Calu3 (cell line): ENCODE data around the gene BCKDHA. TPM values are rescaled to one million over a fixed set of nuclear protein-coding genes. Genes with fewer than 3 reads are reported as not detected.

Source experiments
- BruUV-seq: library from RNA; stranded (reverse); fragments of 400-500 nt; replicated peaks from 2 replicates; lab custom pipeline; 2021; lab: Mats Ljungman, UMichigan
- CTCF ChIA-PET: fragments of 300-600 bp; sonication (Branson Sonifier 250); formaldehyde crosslinking; loops from one replicate; lab custom pipeline; 2022; ENCODE audit warnings: antibody characterized with exemption; lab: Charles Lee
- DNase-seq: peaks from one replicate; pipeline ENCODE4 v3.0.0; 2022
- H3K27ac Mint-ChIP-seq: one replicate; pipeline ENCODE4 v1.8.0; 2022; ENCODE audit warnings: mixed read lengths; ENCODE audit not compliant: unreplicated experiment
- H3K27me3 Mint-ChIP-seq: one replicate; pipeline ENCODE4 v1.8.0; 2022; ENCODE audit warnings: mixed read lengths; ENCODE audit not compliant: unreplicated experiment
- H3K36me3 Mint-ChIP-seq: one replicate; pipeline ENCODE4 v1.8.0; 2022; ENCODE audit warnings: mild to moderate bottlenecking, moderate library complexity, mixed read lengths; ENCODE audit not compliant: insufficient read depth, unreplicated experiment
- H3K4me1 Mint-ChIP-seq: one replicate; pipeline ENCODE4 v1.8.0; 2022; ENCODE audit warnings: mild to moderate bottlenecking, low read depth, mixed read lengths; ENCODE audit not compliant: unreplicated experiment
- H3K4me3 Mint-ChIP-seq: one replicate; pipeline ENCODE4 v1.8.0; 2022; ENCODE audit warnings: mild to moderate bottlenecking, low read depth, moderate library complexity, mixed read lengths; ENCODE audit not compliant: unreplicated experiment
- H3K9me3 Mint-ChIP-seq: one replicate; pipeline ENCODE4 v1.8.0; 2022; ENCODE audit warnings: low read depth, mixed read lengths; ENCODE audit not compliant: unreplicated experiment
- intact Hi-C: fragments of 100-400 bp; cut with micrococcal nuclease; formaldehyde crosslinking; loops from one replicate; pipeline ENCODE4 v1.10.0; 2022; ENCODE audit not compliant: unreplicated experiment
- total RNA-seq: library from RNA; stranded (reverse); gene quantifications from 2 replicates; pipeline ENCODE4 v1.2.3, GENCODE V29; 2022
- TF ChIP-seq, protein P1 (sequence below): fragments of 200-600 bp; IDR thresholded peaks from one replicate; pipeline ENCODE4 v1.8.0; 2022; ENCODE audit warnings: antibody characterized with exemption; ENCODE audit not compliant: unreplicated experiment

The BCKDHA gene
- total RNA-seq, 1 experiment from 2014 or later = 19.8 TPM

DNA sequence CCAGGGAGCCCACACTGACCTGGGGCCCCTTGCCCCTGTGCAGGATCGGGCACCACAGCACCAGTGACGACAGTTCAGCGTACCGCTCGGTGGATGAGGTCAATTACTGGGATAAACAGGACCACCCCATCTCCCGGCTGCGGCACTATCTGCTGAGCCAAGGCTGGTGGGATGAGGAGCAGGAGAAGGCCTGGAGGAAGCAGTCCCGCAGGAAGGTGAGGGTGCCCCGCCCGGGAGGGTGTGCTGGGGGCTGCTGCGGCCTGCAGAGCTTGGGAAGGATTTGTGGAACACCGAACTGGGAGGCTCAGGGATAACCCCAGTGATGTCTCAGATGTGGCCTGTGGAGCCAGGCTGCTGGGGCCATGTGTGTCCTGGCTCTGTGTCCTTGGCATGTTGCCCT, 25.3 kb downstream of the BCKDHA start:
- CTCF ChIA-PET = no interaction called here
- no TSS peak for BruUV-seq
- no peak overlapping the region for H3K27ac Mint-ChIP-seq

GRCh38 chr19:41424335-41425173, 26.9 kb downstream of the BCKDHA start:
- Mint-ChIP-seq H3K27me3 (no peaks in the 10 kb centered on the region), H3K4me1 (peaks cover 11% of the 10 kb centered on the region), H3K36me3 (peaks cover 38% of the 10 kb centered on the region), H3K9me3 (no peaks in the 10 kb centered on the region), H3K4me3 (no peak overlapping the region), H3K27ac (no peak overlapping the region)
- TF ChIP-seq, protein P1, sequence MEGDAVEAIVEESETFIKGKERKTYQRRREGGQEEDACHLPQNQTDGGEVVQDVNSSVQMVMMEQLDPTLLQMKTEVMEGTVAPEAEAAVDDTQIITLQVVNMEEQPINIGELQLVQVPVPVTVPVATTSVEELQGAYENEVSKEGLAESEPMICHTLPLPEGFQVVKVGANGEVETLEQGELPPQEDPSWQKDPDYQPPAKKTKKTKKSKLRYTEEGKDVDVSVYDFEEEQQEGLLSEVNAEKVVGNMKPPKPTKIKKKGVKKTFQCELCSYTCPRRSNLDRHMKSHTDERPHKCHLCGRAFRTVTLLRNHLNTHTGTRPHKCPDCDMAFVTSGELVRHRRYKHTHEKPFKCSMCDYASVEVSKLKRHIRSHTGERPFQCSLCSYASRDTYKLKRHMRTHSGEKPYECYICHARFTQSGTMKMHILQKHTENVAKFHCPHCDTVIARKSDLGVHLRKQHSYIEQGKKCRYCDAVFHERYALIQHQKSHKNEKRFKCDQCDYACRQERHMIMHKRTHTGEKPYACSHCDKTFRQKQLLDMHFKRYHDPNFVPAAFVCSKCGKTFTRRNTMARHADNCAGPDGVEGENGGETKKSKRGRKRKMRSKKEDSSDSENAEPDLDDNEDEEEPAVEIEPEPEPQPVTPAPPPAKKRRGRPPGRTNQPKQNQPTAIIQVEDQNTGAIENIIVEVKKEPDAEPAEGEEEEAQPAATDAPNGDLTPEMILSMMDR = no peak
- CTCF ChIA-PET = interaction anchor here (0.6 kb wide), 1 partner anchor 11 kb away, joined by 3 read pairs; no protein-coding TSS in a partner anchor
- no peak for DNase-seq
- intact Hi-C loops = no loop called here
- BruUV-seq = no TSS peak

More for the DNA sequence above, 25.3 kb downstream of the BCKDHA start:
- Mint-ChIP-seq H3K27me3 (no peaks in the 10 kb centered on the region), H3K4me3 (no peak overlapping the region), H3K4me1 (peaks cover 11% of the 10 kb centered on the region), H3K9me3 (no peaks in the 10 kb centered on the region), H3K36me3 (peaks cover 46% of the 10 kb centered on the region)
- TF ChIP-seq, protein P1 = no peak
- no peak for DNase-seq
- intact Hi-C loops = no loop called here

- Mint-ChIP-seq H3K27me3 (no peaks in the 10 kb centered on the region), H3K27ac (no peak overlapping the region), H3K4me3 (no peak overlapping the region), H3K4me1 (peaks cover 11% of the 10 kb centered on the region), H3K36me3 (peaks cover 36% of the 10 kb centered on the region), H3K9me3 (no peaks in the 10 kb centered on the region)
- no TSS peak for BruUV-seq
- TF ChIP-seq, protein P1 = no peak
- intact Hi-C loops = no loop called here
- CTCF ChIA-PET = no interaction called here
- DNase-seq = no peak
Measured at GRCh38 chr19:41425174-41426115, 27.8 kb downstream of the BCKDHA start.

- no peak for DNase-seq
- H3K27me3 Mint-ChIP-seq = no peaks in the 10 kb centered on the region
- H3K36me3 Mint-ChIP-seq = peaks cover 31% of the 10 kb centered on the region
- peaks cover 11% of the 10 kb centered on the region for H3K4me1 Mint-ChIP-seq
- no TSS peak for BruUV-seq
- TF ChIP-seq, protein P1 = no peak
- CTCF ChIA-PET = interaction anchor here (0.8 kb wide), 1 partner anchor 17 kb away, joined by 5 read pairs; no protein-coding TSS in a partner anchor
- no peaks in the 10 kb centered on the region for H3K9me3 Mint-ChIP-seq
- H3K27ac Mint-ChIP-seq = peak overlapping the region; percentile 16
- intact Hi-C loops = no loop called here
- no peak overlapping the region for H3K4me3 Mint-ChIP-seq
Measured at GRCh38 chr19:41426116-41426841, 28.7 kb downstream of the BCKDHA start.
